Skin of body (tissue), 2 donors: Measurements from ENCODE around the gene FAM180A. TPM values are rescaled to one million over a fixed set of nuclear protein-coding genes. Genes with fewer than 3 reads are reported as not detected.
"Not testable (repeated sequence)": the region's sequence is repeated elsewhere in the genome, so short reads cannot be mapped to it uniquely, and the experiment has no call there.

Experiments used
- DNase-seq: peaks from one replicate; lab custom pipeline; 2025; lab: John Stamatoyannopoulos, UW
- total RNA-seq: library from RNA; depleted of rRNA; stranded (reverse); fragments of >200 nt; gene quantifications from one replicate; pipeline ENCODE4 v1.2.3, GENCODE V29; 2014

FAM180A gene
- total RNA-seq, 1 donor from 2014 or later, result 2.8 TPM

DNA sequence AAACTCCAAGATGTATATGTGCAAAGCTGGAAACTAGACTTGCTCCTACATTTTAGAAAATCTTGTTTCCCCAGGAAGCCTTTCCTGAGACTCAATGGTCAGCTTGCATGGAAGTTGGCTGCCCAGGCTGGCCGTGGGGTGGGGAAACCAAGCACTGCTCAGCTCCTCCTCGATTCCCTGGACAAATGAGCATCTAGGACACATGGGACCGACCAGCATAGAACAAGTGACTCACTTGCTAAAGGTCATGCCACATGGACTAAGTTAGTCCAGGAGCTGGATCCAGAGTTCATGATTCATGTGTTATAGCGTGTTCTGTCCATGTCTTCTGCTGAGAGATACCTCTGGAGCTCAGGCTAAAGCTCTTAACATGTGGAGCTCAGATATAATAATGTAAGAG lies 6.2 kb downstream of the FAM180A start:
- no peak for DNase-seq

DNA sequence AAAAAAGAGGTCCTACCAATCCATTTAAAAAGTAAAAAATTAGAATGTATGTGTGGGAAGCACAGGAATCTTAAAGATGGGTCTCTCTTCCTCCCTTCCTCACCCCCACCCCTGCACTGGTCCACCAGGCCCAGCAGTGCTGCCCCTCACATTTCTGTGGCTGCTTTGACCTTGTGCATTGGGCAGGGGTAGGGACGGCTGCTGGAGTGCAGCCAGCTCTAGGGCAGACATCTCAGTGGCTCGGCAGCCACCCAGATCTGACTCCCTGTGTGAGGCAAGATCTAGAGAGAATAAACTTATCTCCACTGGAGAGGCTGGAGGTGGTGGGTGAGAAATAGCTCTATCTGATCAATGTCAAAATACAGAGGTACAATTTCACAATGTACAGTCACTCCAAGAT lies 6.7 kb downstream of the FAM180A start:
- DNase-seq, result no peak

DNA sequence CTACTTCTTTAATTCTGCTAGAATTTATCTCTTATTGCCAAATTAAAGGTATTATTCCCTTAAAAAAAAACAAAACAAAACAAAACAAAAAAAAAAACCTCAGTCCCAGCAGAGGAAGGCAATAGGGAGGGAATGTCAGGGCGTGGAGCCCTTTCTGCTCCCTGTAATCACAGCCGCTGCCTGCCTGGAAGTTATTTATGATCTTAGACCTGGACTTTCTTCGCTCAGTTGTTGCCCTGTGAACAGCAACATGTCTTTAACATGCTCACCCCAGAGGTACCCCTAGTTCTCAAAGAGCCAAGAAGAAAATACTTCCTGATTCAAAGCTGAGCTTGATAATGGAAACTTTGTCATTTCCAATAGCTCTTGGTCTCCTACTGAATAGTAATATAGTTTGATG lies 7.7 kb downstream of the FAM180A start:
- DNase-seq, result no peak

DNA sequence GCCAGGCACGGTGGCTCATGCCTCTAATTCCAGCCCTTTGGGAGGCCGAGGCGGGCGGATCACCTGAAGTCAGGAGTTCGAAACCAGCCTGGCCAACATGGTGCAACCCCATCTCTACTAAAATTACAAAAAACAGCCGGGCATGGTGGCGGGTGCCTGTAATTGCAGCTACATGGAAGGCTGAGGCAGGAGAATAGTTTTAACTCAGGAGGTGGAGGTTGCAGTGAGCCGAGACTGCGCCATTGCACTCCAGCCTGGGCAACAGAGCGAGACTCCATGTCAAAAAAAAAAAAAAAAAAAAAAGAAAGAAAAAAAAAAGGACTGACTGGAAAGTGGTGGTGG lies 11.3 kb downstream of the FAM180A start:
- DNase-seq, result not testable (repeated sequence)

DNA sequence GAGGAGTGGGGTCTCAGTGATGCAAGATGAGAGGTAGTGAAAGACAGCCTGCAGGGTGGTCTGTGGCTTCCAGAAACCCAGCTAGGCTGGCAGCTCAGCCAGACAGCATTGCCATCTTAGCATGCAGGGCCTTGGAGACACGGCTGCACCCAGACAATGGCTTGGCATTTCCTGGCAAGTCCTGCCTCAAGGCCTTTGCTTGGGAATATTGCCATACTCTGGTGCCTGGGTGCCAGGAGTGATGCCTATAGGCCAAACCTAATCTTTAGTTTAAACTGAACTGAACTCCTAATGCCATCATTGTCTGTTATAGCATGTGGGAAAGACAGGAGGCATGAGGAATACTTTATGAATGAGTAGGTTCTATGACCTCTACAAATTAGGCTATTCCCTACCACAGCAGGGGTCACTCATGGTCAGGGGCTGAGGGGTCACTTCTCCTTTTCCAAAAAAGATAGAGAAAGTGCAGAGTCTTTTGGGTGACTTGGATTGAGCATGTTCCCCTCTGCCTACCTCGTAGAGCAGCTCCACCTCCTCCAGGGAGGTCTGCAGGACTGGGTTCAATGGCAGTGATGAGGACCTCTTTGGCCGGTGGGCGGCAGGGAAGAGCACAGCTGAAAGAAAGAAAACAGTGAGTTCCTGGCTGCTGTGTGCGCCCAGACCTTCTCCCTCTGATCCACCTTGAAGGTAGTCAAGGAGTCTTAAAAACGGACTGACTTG lies 11.9 kb downstream of the FAM180A start:
- DNase-seq, result no peak

DNA sequence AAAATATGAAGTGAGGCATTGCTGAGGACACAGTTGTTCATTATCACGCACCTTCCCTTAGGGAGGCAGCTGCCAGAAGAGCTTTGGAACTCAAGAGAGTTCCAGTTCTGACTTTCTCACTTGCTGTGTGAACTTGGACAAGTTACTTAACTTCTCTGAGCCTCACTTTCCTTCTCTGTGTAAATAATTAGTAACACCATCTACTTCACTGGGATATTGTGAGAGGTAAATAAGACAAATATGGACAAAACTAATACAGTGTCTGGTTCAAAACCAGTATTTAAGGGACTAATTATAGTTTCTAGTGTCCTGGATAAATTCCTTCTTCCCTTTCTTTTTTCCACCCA lies 14.3 kb downstream of the FAM180A start:
- DNase-seq, result no peak

DNA sequence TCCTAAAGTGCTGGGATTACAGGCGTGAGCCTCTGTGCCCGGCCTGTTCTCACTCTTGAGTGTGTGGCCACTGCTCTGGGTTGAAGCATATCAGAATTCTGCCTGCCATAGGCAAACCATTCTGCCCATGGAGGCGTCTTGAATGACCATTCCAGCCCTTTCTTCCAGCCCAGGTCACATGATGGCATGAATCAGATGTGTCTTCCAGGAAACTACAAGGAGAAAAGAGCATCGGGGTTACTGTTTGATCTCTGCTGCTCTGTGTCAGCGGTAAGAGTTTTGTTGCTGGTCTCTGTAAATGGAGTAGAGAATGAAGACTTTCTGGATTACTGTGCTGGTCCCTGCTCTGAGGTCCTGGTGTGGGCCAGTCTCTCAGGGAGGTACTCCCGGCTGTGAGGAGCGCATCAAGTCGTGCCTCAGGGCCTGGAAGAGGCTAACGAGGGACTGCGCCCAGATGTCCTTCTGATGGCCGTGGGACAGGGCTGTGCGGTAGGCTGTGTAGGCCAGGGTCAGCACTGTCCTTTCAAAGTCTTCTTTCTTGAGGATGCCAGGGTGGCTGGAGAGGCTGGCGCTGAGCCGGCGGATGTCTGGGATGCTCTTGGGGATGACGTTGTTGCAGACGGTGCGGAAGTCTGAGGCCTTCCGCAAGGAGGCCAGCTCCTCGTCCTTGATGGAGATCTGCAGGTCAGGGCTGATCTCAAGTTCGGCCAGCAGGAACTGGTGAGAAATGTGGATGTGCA lies 14.8 kb downstream of the FAM180A start:
- DNase-seq, result no peak

DNA sequence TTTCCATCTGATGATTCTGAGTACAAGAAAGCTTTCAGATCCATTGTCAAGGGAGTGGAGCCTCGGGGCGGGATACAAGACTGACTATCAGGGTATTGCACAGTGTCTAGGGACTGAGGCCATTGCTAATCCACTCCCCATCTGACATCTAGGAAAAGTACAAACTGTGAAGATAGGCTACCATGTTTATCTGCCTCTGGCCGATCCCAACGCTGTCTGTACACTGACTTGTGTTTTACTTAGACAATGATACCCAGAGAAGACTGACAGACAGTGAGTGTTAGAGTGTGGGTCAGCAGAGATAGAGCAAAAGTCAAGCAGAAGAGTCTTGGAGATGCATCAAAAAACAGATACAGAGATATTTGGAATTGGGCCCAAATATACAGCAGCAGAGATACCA lies 17.5 kb downstream of the FAM180A start:
- DNase-seq, result no peak

DNA sequence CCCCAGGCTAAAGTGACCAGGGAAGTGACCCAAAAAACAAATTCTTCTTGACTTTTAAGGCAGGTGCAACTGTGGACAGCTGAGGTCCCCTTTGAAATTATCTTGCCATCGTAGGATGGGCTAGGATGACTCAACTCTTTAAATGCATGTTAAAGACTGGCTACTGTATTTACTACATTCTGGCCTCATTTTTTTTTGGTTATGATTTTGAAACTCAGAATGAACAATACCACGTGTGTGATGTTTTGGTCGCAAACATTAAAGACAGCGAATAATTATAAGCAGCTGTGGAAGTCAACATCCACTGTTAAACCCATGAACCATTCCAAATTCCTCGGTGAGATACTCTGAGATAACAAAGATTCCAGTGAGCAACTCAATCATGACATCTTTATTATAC lies 19.4 kb downstream of the FAM180A start:
- DNase-seq, result no peak

DNA sequence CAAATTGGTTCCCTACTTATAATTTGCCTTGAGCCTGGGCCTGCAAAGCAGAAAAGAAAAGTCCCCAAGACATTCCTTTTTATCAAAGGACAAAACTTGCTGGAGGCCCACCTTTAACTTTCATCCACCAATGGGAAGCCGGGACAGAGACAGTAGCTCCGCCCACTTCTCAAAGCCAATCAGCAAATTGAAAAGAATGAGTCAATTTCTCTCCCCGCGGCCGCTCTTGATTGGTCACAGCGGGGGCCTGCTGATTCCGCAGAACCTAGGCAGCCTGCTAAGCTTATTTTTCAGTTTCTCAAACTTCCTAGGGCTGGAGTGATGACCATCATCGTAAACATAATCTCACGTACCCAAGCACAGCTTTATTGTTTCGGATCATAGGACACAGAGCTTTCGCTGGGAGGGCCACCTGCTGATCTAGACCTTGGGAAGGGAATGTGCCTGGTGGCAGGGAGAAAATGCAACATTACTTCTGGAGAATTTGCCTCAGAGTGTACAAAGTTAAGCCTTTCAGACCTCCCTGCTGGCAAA lies 20.4 kb downstream of the FAM180A start, which contains the start of gene SLC13A4:
TSS of gene SLC13A4 (minus strand) at position 51 of the 534 bp plus-strand sequence. CDS start 690 bp downstream, outside the sequence.
- no peak for DNase-seq

DNA sequence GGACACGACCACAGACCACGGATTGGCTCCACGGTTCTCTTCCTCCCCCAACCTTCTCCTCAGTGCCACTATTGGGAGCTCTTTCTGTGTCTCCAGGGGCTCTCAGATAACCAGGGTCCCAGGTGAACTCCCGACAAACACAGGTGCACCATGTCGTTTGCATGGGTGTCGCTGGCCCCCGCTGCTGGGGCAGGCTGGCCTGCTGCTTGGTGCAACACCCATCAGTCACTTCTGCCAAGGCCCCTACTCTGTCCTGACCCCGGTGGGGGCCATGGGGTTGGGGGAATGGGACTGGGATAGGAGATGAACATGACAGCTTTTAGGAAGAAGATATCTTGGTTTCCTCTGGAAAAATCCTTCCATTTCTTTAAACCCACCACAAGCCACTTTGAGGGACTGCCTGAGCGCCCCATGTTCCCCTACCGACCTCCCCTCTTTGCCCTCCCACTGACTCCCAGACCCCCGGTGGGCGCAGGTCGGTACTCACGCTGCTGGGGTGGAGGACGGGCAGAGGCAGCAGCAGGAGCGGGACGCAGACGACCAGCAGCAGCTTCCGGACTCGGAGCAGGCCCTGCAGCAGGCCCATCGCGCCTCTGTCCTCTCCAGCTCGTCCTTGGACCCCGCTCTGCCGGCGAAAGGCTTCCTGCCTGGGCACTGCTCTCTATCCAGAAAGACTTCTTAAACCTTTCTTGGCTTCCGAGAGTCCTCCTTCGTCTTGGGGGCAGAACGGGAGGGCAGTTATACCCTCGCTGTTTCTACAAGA lies 21.5 kb downstream of the FAM180A start:
- DNase-seq, result no peak

DNA sequence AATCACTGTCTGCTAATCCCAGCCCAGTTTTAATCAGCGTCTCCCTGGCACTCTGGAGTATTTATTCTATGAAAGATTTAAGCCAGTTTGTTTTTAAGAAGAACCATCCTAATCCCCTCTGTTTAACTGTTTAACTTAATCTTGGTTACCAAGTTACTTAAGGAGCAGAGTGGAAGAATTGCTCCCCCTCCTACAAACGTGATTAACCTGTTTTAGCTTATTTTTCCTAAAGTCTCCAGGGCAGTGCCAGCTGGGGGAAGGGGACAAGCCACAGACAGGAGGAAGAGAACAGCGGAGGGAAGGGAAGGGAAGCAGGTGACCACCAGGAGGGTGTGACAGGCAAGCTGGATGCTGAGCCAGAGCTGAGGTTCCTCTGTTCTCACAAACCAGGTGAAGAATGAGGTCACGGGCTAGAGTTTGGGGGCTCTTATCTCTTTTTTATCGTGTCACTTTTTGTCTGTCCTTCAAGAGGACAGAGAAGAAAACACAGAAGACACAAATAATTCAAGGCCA lies 22.3 kb downstream of the FAM180A start:
- DNase-seq, result no peak

DNA sequence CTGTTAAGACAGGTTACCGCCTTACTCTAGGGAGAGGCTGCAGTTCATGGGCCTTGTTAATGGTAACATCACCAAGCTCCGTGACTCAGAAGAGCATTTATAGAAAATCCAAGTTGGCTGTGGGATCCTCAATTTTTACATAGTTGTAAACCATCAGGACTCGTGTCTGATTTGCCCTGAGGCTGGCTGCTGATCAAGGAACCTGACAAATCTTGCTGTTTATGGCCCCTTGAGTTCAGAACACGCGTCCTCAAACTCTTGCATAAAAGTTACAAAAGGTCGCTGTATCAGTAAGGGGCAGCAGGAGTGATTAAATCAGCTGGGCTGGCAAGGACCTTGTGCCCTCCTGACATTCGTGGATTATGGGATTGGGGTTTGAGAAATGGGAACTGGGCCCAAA lies 25.2 kb downstream of the FAM180A start:
- DNase-seq, result no peak

DNA sequence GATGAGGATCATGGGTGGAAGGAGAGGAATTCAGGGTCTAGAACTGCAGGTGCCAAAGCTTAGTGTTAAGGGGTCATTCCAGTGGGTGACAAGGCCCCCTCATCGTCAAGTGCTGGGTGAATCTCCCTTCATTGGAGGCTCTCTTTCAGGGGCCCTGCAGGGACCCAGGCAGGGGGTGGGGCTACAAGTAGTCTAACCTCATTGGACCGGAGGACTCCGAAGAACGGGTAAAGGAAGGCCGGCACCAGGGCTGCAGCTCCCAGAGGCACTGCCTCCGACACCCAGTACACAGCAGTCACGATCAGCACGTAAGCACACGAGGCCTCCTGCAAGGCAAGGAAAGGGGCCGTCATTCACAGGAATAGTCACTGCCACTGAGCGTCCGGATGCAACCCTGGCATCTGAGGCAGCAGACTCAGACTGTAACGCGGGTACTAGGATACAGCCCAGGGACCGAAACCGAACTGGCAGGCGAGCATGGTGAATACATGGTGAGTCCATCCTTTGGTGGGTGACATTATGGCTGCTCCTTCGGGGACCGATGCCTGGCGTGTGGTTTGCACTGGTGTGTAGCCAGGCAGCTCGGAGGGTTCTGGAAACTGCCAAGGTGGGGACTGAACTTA lies 27.3 kb downstream of the FAM180A start:
- no peak for DNase-seq

DNA sequence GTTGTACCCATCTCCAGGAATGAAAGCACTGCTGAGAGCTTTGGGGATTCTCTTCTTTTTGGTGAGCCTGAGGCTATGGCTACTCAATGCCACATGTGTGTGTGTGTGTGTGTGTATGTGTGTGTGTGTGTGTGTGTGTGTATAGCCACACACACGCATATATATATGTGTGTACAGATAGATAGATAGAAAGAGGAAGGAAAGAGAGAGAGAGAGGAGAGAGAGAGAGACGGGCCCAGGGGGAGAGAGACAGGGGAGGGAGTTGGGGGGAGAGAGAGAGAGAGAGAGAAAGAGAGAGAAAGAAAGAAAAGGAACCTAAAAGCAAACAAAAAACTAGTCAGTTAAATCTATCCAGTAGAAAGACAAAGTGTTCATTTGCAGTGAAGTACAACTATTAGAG lies 28.9 kb downstream of the FAM180A start:
- DNase-seq, result no peak

DNA sequence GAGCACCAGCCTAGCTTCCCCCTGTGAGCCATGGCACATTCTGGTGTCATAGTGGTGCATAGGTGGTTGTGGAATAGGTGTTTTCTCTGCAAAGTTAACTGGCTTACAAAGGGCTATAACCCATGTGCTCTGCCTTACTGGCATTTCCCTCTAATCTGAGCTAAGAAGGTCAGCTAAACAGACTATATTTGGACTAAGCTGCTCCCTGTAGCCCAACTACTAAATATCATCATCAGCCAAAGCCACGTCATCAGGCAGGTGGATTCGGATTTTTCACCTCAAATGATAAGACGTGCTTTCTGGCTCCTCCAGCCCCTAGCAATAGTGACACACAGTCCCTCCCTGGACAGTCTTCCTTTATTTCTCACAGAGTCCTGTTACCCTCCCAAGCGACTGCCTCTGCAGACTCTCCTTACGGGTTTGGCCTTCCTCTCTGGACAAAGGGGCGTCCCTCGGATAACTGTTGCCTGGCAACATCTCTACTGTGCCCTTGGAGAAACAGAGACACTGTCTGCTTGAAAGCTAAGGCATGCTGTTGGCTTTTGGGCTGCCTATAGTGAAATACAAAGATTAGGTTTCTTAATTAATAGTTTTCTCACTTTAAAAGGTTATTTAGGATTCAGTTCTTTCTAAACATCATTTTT lies 29.7 kb downstream of the FAM180A start:
- no peak for DNase-seq

DNA sequence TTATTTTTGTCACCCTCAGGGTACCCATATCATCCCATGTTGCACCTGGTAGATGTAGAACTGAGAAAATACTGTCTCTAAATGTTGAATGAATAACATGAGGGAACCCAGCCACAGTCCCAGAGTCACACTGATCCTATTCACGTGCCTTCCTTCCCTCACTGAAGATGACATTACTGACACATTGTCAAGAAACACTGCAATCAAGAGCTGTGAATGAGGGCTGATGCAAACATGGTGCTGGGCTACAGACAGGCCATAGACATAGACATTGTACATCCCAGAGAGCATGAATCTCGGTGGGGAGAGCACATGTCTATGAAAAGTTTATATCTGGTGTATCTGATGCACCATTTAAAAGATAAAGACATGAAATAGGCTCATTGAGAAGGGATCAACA lies 30.4 kb downstream of the FAM180A start:
- DNase-seq, result no peak

DNA sequence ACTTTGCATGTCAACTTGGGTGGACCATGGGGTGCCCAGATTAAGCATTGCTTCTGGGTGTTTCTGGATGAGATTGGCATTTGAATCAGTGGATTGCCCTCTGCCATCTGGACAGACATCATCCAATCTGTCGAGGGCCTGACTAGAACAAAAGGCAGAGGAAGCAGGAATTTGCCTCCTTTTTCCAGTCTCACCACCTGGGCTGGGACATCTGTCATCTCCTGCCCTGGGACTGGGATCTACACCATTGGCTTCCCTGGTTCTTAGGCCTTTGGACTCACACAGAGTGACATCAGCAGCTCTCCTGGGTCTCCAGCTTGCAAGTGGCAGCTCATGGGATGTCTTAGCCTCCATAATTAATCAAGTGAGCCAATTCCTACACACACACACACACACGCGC lies 30.9 kb downstream of the FAM180A start:
- DNase-seq, result no peak

DNA sequence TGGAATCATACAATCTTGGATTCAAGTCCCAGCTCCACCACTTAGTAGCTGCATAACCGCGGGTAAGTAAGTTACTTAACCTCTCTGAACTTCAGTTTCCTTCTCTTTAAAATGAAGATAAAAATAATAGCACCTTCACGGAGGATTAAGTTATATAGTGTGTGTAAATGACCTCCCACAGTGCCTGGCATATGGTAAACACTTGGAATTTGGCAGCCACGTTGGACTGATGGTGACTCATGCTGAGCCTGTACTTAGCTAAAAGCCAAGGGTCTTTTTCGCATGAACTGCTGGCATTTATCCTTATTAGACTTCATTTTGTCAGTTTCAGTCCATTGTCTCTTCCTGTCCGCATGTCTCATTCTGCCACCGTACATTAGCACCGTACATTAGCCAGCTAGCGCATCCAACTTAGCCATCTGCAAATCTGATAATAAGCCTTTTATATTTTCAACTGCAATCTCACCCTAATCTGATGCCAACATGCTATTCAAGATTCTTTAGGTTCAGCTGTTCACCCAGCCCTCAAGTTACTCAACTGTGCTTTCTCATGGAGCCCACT lies 31.9 kb downstream of the FAM180A start:
- no peak for DNase-seq

DNA sequence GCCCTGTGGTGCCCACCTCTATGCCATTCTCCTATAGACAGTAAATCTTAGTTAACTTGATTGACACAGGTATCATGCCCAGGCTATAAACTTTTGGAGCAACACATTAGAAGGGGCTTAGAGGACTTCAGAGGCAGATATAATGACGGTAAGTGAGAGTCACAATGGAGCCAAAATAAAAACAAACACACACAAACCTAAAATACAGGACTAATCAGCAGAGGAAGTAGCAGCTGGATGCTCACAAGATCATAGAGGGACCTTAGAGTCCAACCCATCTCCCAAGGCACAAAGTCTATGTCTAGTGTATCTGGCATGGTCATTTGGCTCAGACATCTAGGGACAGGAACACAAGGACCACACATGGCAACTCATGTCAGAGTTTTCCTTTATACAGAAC lies 32.9 kb downstream of the FAM180A start:
- DNase-seq, result no peak

DNA sequence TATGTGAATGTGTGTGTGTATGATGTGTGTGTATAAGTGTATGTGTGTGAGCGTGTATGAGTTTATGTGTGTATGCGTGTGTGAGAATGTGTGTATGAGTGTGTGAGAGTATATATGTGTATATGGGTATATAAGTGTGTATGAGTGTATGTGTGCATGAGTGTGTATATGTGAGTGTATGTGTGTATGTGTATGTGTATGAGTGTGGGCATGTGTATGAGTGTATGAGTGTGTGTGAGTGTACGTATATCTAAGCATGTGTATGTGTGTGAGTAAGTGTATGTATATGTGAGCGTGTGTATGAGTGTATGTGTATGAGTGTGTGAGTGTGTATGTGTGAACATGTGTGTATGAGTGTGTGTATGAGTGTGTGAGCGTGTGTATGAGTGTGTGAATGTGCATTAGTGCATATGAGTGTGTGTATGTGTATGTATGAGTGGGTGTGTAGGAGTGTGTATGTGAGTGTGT lies 33.5 kb downstream of the FAM180A start:
- no peak for DNase-seq
